ENCODE measurements around the gene TBX15.
A peak's percentile ranks its signal among the peaks of the same experiment; 100 is the strongest.

TBX15 gene

GRCh38 chr1:119001181-119002027, 13.3 kb upstream of the TBX15 start:
- no peak for DNase-seq (ENCODE audit: low spot score)

DNA sequence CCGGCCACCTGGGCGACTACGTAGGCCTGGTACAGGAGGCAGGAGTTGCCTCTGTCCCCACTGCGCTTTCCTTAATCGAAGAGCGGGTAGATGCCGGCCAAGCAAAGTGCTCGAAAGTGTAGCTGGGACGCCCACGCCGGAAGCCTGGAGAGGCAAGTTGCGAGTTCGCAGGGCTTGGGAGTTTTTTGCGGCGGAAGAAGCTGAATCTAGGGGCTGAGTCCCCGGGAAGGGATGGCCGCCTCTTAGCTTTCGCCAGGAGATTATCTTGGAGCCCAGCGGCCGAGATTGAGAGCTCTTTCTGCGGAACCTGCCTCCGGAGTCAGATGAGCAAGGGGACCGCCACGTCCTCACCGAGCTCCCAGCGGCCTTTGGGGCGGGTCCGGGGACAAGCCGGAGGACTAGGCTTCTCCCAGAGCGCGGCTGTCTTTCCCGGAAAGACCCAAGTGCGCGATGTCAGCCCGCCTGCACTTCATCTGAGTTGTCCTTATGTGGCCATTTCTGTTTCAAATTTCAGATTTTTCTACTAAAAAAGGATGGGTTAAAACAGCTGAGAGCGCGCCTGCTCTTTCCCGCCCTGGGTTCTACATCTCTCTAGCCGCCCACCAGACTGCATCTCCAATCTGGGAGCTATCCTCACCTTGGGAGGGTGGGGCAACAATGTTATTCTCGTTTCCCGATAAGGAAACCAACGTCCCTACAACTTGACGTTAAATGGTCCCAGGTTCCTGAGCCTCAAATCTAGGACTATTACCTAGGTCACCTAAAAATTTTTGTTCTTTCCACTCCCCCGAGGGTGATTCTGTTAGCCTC, 12.4 kb upstream of the TBX15 start:
- DNase-seq (ENCODE audit: low spot score), result no peak

DNA sequence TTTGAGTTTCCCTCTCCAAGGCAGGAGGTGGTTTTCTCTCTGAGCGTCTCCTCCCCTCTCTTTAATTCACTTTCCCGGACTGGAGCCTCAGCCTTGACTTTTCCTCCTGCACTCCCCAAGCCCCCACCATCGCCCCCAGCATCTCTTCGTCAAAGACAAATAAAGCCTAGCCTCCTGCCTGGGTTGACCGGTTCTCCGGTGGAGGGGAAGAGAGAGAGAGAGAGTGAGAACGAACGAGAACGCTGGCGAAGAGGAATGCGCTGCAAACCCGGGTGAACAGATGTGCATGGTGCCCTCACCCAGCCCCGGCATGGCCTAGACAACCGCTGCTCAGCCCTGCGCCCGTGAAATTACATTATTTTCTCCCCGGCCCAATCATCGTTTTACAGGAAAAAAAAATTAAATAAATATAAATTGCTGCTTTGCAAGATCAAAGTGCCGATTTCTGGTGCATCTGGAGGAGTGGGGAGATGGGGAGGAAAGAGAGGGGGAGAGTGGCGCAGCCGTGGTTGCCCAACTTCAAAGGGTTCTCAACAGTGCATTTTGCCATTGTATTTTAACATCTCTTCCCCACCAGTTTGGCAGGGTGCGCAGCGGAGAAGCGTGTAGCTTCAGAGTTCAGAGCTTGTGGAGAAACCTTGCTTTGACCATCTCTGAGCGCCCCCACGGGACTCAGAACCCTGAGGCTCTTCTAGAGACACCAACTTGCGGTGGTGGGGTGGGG, 11.4 kb upstream of the TBX15 start:
- DNase-seq (ENCODE audit: low spot score), result no peak

GRCh38 chr1:118998171-118998570, 10.0 kb upstream of the TBX15 start:
- DNase-seq (ENCODE audit: low spot score), result no peak

- no peak for DNase-seq (ENCODE audit: low spot score)
These were observed 9.1 kb upstream of the TBX15 start for GRCh38 chr1:118997225-118997624.

DNA sequence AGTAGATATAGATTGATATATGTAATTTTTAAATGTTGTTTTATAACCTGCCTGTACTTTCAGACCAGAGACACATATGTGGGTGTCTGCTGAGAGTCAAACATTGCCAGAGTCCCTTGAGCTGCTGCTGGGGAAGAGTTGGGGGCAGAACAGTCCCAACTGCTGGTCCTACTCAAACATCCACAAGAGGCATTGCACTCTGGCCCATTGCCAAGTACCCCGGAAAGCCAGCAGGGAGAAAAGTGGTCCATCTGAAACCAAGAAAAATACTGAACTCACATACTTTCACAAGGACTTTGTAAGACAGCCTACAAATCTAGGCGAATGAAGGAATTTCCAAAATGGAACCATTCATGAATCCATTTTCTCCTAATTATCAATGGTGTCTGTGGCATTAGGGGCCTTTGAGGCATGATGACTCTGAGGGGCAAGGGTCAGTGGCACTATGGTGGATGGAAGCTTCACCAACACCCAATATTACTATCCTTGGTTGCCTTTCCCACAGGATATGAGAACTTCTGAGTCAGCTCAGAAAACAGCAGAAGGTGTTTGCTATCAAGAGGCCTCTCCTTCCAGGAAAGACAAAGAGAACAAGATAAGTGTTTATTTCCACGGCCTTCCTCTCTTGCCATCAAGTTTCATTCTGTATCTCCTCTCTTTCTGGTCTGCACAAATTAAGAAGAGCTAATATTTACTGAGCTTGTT, 7.3 kb upstream of the TBX15 start:
- DNase-seq (ENCODE audit: low spot score), result no peak

DNA sequence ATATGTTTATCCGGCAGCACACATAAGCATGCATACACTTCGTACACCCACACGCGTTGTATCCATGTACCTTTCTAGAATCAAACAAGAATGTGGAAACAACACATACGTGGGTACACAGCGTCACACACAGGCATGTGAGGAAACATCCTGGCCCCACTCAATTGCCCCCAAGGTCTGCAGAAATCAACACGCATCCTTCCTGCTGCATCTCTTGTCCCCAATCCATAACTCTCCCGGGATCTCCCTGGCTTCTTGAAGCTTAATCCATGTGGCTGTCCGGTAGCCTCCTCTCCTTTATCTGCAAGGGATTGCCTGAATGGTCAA, 5.5 kb upstream of the TBX15 start:
- no peak for DNase-seq (ENCODE audit: low spot score)

GRCh38 chr1:118992868-118993699, 4.9 kb upstream of the TBX15 start:
- no peak for DNase-seq (ENCODE audit: low spot score)

- no peak for DNase-seq (ENCODE audit: low spot score)
These were observed 4.2 kb upstream of the TBX15 start for GRCh38 chr1:118992237-118992825.

DNA sequence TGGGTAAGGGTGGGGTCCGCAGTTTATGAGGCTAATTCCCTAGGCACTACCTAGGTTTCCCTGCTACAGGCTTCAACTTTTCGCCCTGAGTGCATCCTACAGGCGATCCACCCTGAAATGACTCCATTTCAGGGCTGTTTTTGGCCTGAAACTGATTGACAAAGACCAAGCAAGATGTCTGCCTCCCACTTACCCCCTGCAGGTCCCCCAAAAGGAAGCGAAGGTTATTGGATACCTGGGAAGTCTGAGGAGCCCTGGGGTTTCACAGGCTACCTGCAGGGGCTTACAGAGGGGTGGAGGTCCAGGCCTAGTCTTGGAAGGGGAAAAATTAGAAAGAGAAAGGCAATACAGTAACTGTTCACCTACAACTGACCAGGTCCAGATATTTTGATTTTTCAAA, 3.3 kb upstream of the TBX15 start:
- DNase-seq (ENCODE audit: low spot score), result no peak

DNA sequence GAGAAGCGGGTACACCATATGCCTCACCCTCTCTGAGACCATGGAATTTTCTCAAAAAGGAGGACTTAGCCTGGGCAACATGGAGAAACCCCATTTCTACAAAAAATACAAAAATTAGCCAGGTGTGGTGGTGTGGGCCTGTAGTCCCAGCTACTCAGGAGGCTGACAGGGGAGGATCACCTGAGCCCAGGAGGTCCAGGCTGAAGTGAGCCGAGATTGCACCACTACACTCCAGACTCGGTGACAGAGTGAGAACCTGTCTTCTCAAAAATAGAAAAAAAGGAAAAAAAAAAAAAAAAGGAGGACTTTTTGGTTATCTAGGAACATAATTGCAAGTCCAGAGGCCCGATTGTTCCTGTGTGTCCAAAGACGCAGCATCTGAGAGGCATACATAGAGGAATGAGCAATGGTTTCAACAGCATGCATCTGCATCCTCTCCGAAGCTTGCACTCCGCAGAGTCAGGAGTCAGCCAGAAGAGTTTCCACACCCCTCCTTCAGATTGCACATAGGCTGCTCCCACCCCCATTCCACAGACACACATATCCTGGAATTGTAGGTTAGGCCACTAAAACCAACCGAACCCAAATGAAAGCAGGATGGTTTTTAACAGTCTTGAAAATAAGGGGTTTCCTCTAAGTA, 2.5 kb upstream of the TBX15 start:
- no peak for DNase-seq (ENCODE audit: low spot score)

GRCh38 chr1:118989878-118990378, 1.8 kb upstream of the TBX15 start:
- DNase-seq (ENCODE audit: low spot score), result peak; percentile 11

DNA sequence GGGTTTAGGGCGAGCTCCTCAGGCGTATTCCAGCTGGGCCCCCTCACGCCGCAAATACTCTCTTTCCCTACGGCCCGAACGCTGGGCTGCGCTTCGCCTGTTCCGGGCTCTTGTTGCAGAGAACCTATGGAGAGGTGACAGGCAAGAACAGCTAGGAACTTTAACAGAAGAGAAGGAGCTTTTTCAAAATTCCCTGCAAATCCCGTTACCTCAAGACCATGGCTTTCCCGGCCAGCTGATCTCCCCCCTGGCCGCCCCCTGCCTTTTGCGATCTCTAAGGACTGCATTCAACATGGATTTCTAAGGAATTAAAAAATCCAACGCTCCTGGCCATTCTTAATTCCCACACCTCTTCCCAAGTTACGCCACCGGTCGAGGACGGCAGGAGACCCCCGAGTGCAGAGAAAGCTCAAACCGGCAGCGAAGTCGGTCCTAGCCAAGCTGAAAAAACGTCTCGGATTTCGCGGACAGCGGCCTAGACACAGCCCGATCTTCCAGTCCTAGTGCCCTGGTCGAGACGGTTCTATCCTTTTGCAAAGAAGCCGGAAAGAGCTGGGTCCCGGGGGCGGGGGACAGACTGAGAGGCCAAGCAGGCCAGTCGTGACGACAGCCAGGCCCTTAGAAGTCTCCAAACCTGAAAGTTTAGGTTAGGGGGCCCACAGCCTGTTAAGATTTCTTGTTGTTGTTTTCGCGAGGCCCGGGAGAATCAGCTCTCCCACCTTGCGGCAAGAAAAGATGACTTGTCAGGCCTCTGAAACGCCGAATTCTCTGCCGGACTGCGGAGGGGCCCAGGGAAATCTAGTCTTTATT, 1.1 kb upstream of the TBX15 start:
- peak; percentile 11 for DNase-seq (ENCODE audit: low spot score)

- DNase-seq (ENCODE audit: low spot score), result no peak
These were observed 516 bp downstream of the TBX15 start for GRCh38 chr1:118987468-118988185.

GRCh38 chr1:118986555-118987467, 1.3 kb downstream of the TBX15 start:
- DNase-seq (ENCODE audit: low spot score), result no peak

DNA sequence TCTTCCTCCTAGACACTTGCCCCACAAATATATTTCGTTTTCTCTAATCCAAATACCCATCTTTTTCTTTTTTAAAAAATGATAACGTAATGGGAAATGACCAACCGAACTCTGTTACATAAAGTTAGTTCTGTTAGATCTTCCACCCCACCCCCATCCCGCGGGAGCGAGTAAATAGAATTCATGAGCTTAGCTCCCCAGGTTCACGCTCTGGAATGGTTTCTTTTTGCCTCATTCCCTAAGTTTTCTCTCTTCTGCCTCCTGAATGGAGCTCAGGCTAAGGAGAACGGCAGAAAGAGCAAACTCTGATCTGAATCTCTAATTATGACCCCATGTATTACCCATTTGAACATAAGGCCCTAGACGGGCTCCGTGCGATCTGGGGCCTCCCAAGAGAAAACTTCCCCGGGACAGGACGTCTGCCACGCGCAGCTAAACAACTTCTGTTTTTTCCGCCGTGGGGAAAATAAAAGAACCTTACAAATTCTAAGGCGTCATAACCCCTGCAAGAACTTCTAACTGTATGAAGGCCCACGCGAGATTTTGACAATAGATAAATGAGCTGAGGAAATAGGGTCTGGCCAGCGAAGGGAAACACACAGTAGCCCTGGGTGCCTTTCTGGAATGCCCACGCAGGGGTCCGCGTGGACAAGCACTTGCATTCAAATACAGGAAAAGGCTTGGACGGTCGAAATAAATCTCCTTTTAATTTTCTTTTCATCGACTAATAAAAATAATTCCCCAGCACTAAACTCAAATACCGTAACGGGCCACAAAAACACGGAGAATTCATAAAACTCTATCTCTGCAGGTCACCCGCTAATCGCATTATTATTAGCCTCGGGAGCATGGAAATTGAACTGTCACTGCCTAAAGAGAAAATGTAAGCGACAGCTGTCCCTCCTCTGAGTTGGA, 2.2 kb downstream of the TBX15 start:
- DNase-seq (ENCODE audit: low spot score), result no peak

Data from cerebellar cortex (tissue), 1 donor.